Activated T-helper 17 cell treated with anti-CD3 and anti-CD28 coated beads, Interleukin-2, amount 50 U/mL, for 72 hours (primary cell): ENCODE results near the gene AKNA. TPM values are rescaled to one million over a fixed set of nuclear protein-coding genes. Genes with fewer than 3 reads are reported as not detected.

Source experiments
- ATAC-seq: fragments of 150-1000 bp; cut with Tn5 transposase; replicated peaks from 2 replicates; pipeline ENCODE4 v1.10.0; 2021; ENCODE audit warnings: mild to moderate bottlenecking, moderate library complexity
- H3K27ac Mint-ChIP-seq: one replicate; pipeline ENCODE4 v1.8.0; 2022; ENCODE audit warnings: mixed read lengths
- H3K27me3 Mint-ChIP-seq: one replicate; pipeline ENCODE4 v1.8.0; 2022; ENCODE audit warnings: mixed read lengths
- H3K36me3 Mint-ChIP-seq: one replicate; pipeline ENCODE4 v1.8.0; 2022; ENCODE audit warnings: low read depth, mild to moderate bottlenecking, mixed read lengths
- H3K4me1 Mint-ChIP-seq: one replicate; pipeline ENCODE4 v1.8.0; 2022; ENCODE audit warnings: mixed read lengths
- H3K4me3 Mint-ChIP-seq: one replicate; pipeline ENCODE4 v1.8.0; 2022; ENCODE audit warnings: mild to moderate bottlenecking, mixed read lengths
- H3K9me3 Mint-ChIP-seq: one replicate; pipeline ENCODE4 v1.8.0; 2022; ENCODE audit warnings: mixed read lengths
- total RNA-seq, 2 donors: library from RNA; stranded (reverse); gene quantifications; one replicate each; pipeline ENCODE4 v1.2.3, GENCODE V29; 2022

AKNA gene
- total RNA-seq, 2 donors from 2014 or later = 169 to 184 TPM

DNA sequence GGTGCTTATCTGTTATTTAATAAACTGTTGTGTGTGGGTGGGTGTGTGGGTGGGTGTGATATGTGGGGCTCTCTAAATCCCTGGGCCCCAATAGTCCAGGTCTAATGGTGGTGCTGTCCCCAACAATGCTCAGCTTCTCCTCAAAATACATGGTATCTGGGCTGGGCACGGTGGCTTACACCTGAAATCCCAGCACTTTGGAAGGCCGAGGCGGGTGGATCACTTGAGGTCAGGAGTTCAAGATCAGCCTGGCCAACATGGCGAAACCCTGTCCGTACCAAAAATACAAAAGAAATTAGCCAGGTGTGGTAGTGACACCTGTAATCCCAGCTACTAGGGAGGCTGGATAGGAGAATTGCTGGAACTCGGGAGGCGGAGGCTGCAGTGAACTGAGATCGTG lies 69.4 kb downstream of the AKNA start:
- Mint-ChIP-seq H3K9me3 (no peaks in the 10 kb centered on the region), H3K4me3 (no peak overlapping the region), H3K27me3 (peaks cover 12% of the 10 kb centered on the region), H3K36me3 (no peaks in the 10 kb centered on the region), H3K27ac (no peak overlapping the region), H3K4me1 (peaks cover 8% of the 10 kb centered on the region)
- ATAC-seq = no peak

DNA sequence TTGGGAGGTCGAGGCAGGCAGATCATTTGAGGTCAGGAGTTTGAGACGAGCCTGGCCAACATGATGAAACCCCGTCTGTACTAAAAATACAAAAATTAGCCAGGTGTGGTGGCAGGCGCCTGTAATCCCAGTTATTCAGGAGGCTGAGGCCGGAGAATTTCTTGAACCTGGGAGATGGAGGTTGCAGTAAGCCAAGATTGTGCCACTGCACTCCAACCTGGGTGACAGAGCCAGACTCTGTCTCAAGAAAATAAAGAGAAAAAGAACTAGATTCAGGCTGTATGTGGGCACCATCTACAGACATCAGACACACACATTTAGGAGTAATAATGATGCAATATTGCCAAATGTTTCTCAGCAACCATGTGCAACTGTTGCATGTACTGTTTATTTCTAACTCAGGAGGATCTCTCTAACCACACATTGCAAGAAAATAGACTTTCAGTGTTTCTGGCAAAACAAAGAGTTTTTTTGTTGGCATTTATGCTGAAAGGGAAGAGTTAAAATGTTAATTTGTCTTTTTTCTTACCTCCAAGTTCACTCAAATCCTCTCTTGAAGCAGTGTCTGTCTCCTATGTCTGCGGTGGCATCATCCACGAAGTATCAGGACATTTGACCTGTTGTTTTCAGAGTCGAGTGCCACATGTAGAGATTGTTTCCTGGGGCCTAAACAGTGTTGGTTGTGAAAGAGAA lies 70.0 kb downstream of the AKNA start:
- H3K27ac Mint-ChIP-seq = no peak overlapping the region
- no peak overlapping the region for H3K4me3 Mint-ChIP-seq

DNA sequence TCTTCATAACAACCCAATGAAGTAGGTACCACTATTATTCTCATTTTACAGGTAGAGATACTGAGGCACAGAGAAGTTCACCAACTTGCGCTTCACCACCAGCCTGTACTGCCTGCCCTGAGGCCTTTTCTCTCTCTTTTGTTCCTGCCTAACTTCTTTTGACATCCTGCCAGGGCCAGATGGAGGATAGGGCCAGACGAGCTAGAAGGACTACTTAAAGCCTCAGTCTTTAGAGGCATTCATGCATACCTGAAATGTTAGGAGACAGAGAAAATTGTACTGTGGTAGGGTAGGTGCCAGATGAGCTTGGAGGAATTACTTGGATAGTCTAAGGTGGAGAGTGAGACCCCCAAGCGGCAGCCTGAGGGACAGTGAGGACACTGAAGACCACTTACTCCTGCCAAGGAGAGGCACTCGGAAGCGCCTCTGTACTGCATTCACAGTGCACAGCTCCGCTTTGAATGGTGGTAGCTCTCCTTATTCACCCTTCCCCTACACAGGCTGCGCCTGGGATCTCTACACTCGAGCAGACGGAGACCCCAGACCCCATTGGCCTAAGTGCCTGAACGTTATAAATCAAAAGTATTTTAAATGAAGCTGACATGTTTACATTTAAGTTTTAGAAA lies 71.1 kb downstream of the AKNA start:
- Mint-ChIP-seq H3K4me3 (no peak overlapping the region), H3K27ac (no peak overlapping the region), H3K27me3 (peaks cover 12% of the 10 kb centered on the region), H3K36me3 (no peaks in the 10 kb centered on the region), H3K9me3 (no peaks in the 10 kb centered on the region), H3K4me1 (peaks cover 3% of the 10 kb centered on the region)
- no peak for ATAC-seq

More for the DNA sequence above, 70.0 kb downstream of the AKNA start:
- H3K4me1 Mint-ChIP-seq = peaks cover 8% of the 10 kb centered on the region
- peaks cover 12% of the 10 kb centered on the region for H3K27me3 Mint-ChIP-seq
- ATAC-seq = no peak
- no peaks in the 10 kb centered on the region for H3K9me3 Mint-ChIP-seq
- no peaks in the 10 kb centered on the region for H3K36me3 Mint-ChIP-seq

DNA sequence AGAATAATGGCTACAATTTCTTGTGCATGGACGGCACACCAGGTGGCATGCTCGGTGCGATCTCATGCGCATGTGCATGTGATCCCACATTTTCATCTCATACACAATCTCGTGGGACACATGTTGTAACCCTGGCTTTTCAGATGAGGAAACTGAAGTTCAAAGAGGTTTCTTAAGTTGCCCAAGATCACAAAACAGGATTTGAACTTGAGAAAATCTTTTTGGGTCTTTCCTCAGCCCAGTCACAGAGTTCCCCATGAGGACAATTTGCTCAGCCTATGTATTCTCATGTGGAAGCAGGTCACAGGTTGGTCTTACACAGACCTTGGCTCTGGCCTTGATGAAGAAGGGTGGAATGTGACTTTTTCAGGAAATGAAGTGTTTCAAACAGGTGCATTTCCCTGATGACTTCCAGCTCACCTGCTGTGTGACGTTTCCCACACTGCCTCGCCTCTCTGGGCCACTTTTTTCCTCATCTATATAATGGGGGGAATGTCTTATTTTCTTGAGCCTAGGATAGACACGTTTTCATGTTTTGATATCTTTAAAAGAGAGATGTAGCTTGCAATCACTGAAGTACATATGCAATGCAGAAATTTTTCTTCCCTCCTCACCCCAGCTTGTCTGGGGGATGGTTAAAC lies 71.9 kb downstream of the AKNA start:
- Mint-ChIP-seq H3K4me3 (no peak overlapping the region), H3K4me1 (no peaks in the 10 kb centered on the region), H3K27ac (no peak overlapping the region), H3K27me3 (peaks cover 12% of the 10 kb centered on the region), H3K9me3 (no peaks in the 10 kb centered on the region), H3K36me3 (no peaks in the 10 kb centered on the region)
- ATAC-seq = no peak

DNA sequence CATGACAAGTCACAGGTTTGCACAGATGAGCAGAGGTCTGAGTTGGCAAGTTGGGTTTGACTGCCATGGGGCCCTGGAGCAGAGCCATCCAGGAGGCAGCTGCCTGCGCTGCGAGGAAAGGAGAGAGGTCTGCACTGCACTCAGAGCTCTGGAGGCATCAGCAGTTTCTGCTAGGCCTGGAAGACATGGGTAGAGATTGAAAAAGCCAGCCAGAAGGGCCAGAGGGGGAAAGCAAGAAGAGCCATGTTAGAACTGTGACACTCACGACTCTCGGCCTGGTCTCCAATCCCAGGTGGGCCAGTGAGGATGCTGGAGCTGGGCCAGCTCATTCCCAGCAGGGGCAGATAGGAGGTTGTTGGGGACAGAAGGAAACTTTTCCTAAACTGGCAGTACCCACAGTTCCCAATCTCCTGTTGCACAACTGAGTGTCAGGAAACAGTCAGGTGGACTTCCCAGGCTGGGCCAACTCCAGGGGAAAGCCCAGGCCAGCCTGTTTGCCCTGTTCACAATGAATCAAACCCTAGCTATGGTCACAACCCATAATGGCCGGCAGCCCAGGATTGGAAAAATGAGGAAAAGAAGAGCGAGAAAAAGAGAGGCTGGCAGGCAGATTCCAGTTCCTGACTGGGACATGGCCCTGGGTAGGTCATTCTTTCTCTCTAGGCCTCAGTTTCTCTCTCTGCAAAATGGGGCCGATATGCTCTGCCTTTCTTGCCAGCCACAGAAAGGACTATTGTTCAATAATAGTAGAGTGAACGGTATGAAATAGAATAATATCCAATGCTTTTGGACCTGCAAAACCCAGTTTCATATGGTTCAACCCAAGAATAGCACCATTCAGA lies 72.7 kb downstream of the AKNA start:
- H3K27ac Mint-ChIP-seq = no peak overlapping the region
- H3K36me3 Mint-ChIP-seq = no peaks in the 10 kb centered on the region
- ATAC-seq = no peak
- no peak overlapping the region for H3K4me3 Mint-ChIP-seq
- H3K27me3 Mint-ChIP-seq = peaks cover 12% of the 10 kb centered on the region
- H3K9me3 Mint-ChIP-seq = no peaks in the 10 kb centered on the region
- no peaks in the 10 kb centered on the region for H3K4me1 Mint-ChIP-seq

DNA sequence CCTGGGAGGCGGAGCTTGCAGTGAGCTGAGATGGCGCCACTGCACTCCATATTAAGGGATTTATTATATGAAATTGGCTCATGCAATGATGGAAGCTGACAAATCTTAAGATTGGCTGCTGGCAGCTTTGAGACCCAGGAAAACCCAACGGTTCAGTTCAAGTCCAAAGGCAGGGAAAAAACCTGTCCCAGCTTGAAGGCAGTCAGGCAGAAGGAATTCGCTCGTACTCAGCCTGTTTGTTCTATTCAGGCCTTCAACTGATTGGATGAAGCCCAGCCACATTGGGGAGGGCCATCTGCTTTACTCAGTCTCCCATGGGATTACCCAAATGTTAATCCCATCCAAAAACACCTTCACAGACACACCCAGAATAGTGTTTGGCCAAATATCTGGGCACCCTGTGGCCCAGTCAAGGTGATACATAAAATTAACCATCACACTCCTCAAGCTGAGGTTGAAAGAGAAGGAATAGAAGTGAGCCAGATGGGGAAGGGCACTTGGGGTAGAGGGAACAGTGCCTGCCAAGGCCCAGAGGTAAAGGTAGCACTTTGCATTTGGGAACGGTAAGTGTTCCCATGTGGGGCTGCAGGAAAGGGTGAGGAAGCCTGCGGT lies 73.4 kb downstream of the AKNA start:
- Mint-ChIP-seq H3K4me1 (no peaks in the 10 kb centered on the region), H3K27me3 (peaks cover 8% of the 10 kb centered on the region), H3K27ac (no peak overlapping the region), H3K36me3 (no peaks in the 10 kb centered on the region), H3K9me3 (no peaks in the 10 kb centered on the region), H3K4me3 (no peak overlapping the region)
- ATAC-seq = no peak

DNA sequence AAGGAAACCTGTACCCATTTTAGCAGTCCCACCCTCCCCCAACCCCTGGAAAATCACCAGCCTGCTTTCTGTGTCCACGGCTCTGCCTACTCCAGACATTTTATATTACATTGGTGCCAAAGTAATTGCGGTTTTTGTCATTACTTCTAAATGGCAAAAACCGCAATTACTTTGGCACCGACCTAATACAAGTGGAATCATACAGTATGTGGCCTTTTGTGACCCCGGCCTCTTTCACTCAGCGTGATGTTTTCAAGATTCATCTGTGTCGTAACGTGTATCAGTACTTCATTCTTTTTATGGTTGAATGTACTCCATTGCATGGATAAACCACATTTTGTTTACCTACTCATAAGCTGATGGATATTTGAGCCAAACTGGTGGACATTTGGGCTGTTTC lies 74.6 kb downstream of the AKNA start:
- ATAC-seq = no peak
- Mint-ChIP-seq H3K4me1 (no peaks in the 10 kb centered on the region), H3K4me3 (no peak overlapping the region), H3K36me3 (no peaks in the 10 kb centered on the region), H3K27me3 (no peaks in the 10 kb centered on the region), H3K9me3 (no peaks in the 10 kb centered on the region), H3K27ac (no peak overlapping the region)

DNA sequence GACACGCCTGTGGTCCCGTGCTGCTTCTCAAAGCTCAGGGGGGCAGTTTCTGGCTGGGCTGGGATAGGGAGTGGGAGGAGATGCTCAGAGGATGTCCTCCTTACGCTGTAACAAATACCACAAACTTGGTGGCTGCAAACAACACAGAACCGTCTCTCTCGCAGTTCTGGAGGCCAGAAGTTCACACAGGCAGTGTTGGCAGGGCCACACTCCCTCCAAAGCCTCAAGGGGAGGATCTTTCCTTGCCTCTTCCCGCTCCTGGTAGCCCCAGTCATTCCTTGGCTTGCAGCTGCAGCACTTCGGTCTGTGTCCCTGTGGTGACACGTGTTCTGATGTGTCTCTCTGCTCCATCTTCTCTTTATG lies 75.3 kb downstream of the AKNA start:
- ATAC-seq = no peak
- no peaks in the 10 kb centered on the region for H3K36me3 Mint-ChIP-seq
- no peaks in the 10 kb centered on the region for H3K9me3 Mint-ChIP-seq
- H3K4me1 Mint-ChIP-seq = no peaks in the 10 kb centered on the region
- H3K27me3 Mint-ChIP-seq = no peaks in the 10 kb centered on the region
- no peak overlapping the region for H3K27ac Mint-ChIP-seq
- H3K4me3 Mint-ChIP-seq = no peak overlapping the region

DNA sequence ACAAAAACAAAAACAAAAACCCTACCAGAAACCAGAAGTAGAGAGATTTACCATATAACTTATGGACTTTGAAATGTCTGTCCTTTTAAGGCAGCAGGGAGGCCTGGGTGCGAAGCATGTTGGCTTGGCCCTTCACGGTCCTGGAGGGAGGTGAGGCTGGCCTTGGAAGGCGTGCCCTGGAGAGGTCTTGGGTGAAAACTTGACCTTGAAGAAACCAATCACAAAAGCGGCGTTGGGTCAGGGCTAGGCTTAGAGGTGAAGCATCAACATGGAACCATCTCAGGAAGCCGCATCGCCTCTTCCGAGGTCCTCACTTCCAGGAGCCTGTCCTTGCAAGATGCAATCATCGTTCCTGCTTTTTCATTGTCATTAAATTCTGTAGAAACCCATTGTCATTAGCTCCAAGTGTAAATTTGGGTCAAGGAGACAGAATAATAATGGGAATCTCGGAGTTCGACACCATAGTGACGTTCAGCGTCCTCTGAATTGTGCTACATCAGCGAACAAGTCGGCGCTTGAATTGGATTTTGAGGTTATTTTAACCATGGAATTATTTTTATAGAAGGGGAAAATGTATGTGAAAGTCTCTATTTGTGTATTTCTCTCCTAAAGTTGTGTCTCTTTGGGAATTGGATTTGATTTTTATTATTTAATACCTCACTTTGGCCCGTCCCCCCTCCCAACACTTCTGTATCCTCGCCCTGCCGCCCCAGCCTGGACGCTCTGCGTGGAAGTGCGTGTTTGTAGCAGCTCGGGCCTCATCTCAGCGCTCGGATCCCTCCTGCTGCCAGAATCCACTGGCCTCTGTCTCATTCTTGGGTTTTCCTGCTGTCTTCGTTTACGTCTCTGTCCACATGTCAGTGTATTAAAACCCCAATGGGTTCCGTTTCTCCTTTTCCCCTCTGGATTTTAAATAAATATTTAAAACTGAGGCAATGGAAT lies 75.9 kb downstream of the AKNA start:
- H3K4me3 Mint-ChIP-seq = no peak overlapping the region
- no peak overlapping the region for H3K27ac Mint-ChIP-seq
- H3K9me3 Mint-ChIP-seq = no peaks in the 10 kb centered on the region
- no peaks in the 10 kb centered on the region for H3K36me3 Mint-ChIP-seq
- no peaks in the 10 kb centered on the region for H3K27me3 Mint-ChIP-seq
- H3K4me1 Mint-ChIP-seq = no peaks in the 10 kb centered on the region
- ATAC-seq = no peak

DNA sequence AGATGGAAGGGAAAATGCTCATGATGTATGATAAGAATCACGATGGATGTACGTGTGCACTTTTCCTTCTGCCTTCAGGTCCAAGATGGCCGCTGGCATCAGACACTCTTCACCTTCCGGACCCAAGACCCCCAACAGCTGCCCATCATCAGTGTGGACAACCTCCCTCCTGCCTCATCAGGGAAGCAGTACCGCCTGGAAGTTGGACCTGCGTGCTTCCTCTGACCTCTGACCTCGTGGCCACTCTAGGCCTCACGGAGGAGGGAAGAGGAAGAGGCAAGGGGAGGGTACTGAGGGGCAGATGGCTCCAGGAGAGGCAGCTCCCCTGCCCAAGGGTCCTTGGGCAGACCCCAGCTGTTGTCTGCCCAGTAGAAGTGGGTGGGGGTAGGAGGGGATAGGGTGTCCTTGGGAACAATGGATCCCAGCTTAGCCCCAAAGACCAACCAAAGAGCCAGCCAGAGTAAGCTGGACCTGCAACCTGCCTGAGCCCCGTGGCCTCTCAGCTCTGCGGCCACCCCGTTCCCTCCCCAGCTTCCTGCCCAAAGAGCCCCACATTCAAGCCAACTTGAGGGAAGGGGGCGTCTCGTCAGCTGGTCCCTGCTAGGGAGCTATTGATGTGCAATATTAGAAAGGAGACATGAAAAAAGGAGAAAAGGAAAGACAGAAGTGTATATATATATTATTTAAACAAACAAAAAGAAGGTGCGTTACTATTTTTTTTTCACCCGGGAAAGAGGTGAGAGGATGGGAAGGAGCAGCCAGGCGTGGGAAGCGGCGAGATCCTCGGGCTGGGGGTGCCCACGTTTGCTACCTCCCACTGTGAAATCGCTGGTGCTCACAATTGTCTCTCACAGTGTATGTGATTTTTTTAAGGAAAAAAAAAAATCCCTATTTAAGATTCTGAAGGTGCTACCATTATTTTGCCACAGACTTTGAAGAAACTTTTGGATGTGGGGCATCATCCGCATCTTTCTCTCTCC lies 77.0 kb downstream of the AKNA start:
- Mint-ChIP-seq H3K9me3 (no peaks in the 10 kb centered on the region), H3K27ac (no peak overlapping the region), H3K4me1 (no peaks in the 10 kb centered on the region), H3K27me3 (no peaks in the 10 kb centered on the region), H3K4me3 (no peak overlapping the region), H3K36me3 (no peaks in the 10 kb centered on the region)
- ATAC-seq = no peak

DNA sequence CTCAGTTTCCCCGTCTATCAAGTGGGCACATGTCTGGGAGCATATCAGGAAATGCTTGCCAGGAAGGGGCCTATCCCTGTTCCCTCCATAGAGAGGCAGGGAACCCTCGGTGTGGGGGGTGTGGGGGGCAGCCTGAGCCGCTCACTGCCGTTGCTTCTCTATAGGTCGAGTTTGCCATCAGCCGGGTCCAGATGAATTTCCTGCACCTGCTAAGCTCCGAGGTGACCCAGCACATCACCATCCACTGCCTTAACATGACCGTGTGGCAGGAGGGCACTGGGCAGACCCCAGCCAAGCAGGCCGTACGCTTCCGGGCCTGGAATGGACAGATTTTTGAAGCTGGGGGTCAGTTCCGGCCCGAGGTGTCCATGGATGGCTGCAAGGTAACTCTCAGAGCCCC lies 78.7 kb downstream of the AKNA start:
- no peaks in the 10 kb centered on the region for H3K4me1 Mint-ChIP-seq
- H3K9me3 Mint-ChIP-seq = no peaks in the 10 kb centered on the region
- H3K4me3 Mint-ChIP-seq = no peak overlapping the region
- H3K36me3 Mint-ChIP-seq = no peaks in the 10 kb centered on the region
- H3K27ac Mint-ChIP-seq = no peak overlapping the region
- no peak for ATAC-seq
- H3K27me3 Mint-ChIP-seq = no peaks in the 10 kb centered on the region

DNA sequence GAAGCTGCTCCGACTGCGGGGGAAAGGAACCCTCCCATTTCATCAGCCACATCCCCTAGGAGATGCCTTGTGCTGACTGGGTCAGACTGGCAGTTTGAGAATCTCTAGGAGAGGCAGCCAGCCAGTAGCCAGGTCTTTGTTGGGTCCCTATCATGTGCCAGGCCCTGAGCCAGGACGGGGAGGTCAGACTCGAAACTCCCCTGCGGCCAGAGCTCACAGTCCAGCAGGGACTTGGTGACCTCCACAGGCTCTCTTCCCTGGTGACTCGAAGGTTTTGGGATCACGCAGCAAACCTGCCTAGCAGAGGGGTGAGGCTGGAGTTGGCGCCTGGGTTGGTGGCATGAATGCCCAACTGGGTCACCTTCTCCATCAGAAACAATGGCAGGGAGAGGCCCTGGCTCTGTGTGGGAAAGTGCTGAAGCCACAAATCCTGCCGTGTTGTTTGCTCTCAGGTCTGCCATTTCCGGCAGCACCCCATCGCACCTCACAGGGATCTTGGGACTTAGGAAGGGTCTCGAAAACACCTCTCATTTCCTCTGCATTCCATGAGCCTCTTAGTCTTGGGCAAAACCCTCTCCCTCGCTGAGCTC lies 79.3 kb downstream of the AKNA start:
- ATAC-seq = no peak
- Mint-ChIP-seq H3K27ac (no peak overlapping the region), H3K4me3 (no peak overlapping the region), H3K36me3 (no peaks in the 10 kb centered on the region), H3K27me3 (no peaks in the 10 kb centered on the region), H3K4me1 (no peaks in the 10 kb centered on the region), H3K9me3 (no peaks in the 10 kb centered on the region)
